Brain microvascular endothelial cell (primary cell): Measurements from ENCODE around the gene PRPF6.

Experiments used
- DNase-seq: peaks from one replicate; pipeline ENCODE4 v3.0.0-alpha.2; 2020
- H3K27ac ChIP-seq: fragments of 250-450 bp; sonication (Bioruptor Pico); 2 replicates; pipeline ENCODE4 v1.5.1; 2020; ENCODE audit warnings: mild to moderate bottlenecking, moderate library complexity
- H3K27me3 ChIP-seq: fragments of 250-450 bp; sonication (Bioruptor Pico); replicated peaks from 2 replicates; pipeline ENCODE4 v1.5.1; 2020; ENCODE audit warnings: mild to moderate bottlenecking
- H3K36me3 ChIP-seq: fragments of 250-450 bp; sonication (Bioruptor Pico); replicated peaks from 2 replicates; pipeline ENCODE4 v1.5.1; 2020; ENCODE audit warnings: mild to moderate bottlenecking
- H3K4me3 ChIP-seq: 2 replicates; pipeline ENCODE4 v1.5.1; 2011; ENCODE audit warnings: low read depth, mild to moderate bottlenecking, control low read depth, low read length, moderate library complexity
- in situ Hi-C: cut with HindIII; loops from 2 replicates; pipeline ENCODE4 v1.10.0; 2017; ENCODE audit warnings: low sequenced_read_pairs, low pct_ligation_motif_present
- TF ChIP-seq, protein P1 (sequence below): IDR thresholded peaks from 2 replicates; pipeline ENCODE4 v1.5.1; 2011; ENCODE audit warnings: low read depth, mild to moderate bottlenecking, moderate library complexity, low read length, control low read depth, inconsistent platforms; ENCODE audit errors: missing control alignments

PRPF6 gene

GRCh38 chr20:64033981-64034493 is 53.1 kb downstream of the PRPF6 start:
- Histone ChIP-seq H3K27me3 (no peaks in the 10 kb centered on the region), H3K27ac (no peak overlapping the region), H3K36me3 (peaks cover 30% of the 10 kb centered on the region), H3K4me3 (no peak overlapping the region)
- DNase-seq, result no peak
- in situ Hi-C loops, result no loop called here
- TF ChIP-seq, protein P1, sequence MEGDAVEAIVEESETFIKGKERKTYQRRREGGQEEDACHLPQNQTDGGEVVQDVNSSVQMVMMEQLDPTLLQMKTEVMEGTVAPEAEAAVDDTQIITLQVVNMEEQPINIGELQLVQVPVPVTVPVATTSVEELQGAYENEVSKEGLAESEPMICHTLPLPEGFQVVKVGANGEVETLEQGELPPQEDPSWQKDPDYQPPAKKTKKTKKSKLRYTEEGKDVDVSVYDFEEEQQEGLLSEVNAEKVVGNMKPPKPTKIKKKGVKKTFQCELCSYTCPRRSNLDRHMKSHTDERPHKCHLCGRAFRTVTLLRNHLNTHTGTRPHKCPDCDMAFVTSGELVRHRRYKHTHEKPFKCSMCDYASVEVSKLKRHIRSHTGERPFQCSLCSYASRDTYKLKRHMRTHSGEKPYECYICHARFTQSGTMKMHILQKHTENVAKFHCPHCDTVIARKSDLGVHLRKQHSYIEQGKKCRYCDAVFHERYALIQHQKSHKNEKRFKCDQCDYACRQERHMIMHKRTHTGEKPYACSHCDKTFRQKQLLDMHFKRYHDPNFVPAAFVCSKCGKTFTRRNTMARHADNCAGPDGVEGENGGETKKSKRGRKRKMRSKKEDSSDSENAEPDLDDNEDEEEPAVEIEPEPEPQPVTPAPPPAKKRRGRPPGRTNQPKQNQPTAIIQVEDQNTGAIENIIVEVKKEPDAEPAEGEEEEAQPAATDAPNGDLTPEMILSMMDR, result no peak

DNA sequence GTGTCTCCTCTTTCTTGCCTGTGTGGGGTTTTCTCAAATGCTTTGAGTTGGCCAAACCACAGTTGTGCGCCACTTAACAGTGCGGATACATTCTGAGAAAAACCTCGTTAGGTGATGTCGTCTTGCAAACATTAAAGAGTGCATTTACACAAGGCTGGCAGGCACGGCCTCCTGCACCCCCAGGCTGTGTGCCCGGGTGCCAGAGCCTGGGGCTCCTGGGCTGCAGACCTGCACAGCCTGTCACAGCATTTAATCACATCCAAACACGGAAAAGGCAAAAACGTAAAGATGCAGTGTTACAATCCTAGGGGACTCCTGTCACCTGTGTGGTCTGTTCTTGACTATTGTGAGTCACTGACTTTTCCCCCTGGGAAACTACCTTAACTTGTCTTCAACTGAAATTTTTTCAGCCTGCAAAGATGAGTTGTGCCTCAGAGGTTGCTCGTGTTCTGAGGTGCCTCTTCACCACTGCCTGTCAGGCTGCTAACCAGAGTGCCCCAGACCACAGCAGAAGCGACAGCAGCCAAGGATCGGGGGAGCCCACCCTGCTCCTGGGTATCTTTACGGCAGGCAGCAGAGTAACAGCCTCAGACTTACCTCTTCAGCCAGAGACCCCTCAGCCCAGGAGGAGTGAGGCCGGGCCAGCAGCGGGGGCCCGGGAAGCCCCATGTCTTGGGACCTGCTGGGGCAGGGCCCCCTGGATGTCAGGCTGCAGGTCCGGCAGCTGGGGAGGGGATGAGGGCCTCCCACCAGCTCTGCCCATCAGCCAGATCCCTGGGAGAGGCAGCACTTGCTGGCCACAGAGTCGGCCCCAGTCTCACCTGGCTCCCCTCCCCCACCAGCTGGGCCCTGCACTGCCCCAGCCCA is 54.4 kb downstream of the PRPF6 start:
- H3K27me3 ChIP-seq, result peaks cover under 1% of the 10 kb centered on the region
- peaks cover 19% of the 10 kb centered on the region for H3K36me3 ChIP-seq
- H3K27ac ChIP-seq, result no peak overlapping the region
- TF ChIP-seq, protein P1, result no peak
- DNase-seq, result no peak
- in situ Hi-C loops, result no loop called here
- no peak overlapping the region for H3K4me3 ChIP-seq

DNA sequence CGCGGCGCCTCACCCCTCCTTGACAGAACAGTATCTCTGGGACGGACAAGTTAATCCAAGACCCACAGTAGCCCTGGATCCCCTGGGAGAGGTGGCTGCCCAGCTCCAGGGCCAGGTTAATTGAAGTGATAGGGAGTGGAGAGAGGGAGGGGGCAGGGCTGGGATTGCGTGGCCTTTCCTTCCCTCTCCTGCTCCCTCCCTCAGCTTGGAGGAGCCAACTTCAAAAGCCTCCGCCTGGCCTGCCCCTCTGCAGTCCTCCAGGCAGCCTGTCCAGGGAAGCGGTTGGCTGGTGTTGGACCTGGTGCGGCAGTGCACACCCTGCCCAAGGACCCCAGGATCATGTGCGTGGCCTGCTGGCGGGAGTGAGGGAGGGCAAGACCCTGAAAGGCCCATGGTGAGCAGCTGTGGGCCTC is 55.0 kb downstream of the PRPF6 start, which contains the start of gene C20orf204:
Gene C20orf204 (plus strand): TSS at position 250 of the 413 bp plus-strand sequence. CDS start 142 bp downstream, at position 392.
- peaks cover 13% of the 10 kb centered on the region for H3K36me3 ChIP-seq
- H3K27me3 ChIP-seq, result peaks cover 6% of the 10 kb centered on the region
- H3K4me3 ChIP-seq, result no peak within 1 kb of the TSS
- no peak within 1 kb of the TSS for H3K27ac ChIP-seq
- no peak for DNase-seq
- in situ Hi-C loops, result no loop called here
- TF ChIP-seq, protein P1, result no peak

GRCh38 chr20:64036346-64037198 is 55.6 kb downstream of the PRPF6 start:
- H3K27ac ChIP-seq, result no peak overlapping the region
- H3K36me3 ChIP-seq, result peaks cover 10% of the 10 kb centered on the region
- no peak for DNase-seq
- peaks cover 12% of the 10 kb centered on the region for H3K27me3 ChIP-seq
- TF ChIP-seq, protein P1, result no peak
- H3K4me3 ChIP-seq, result no peak overlapping the region
- in situ Hi-C loops, result no loop called here

GRCh38 chr20:64037199-64037497 is 56.2 kb downstream of the PRPF6 start:
- in situ Hi-C loops, result no loop called here

More at GRCh38 chr20:64037199-64037497, 56.2 kb downstream of the PRPF6 start:
- no peak for DNase-seq
- Histone ChIP-seq H3K36me3 (peaks cover 5% of the 10 kb centered on the region), H3K27ac (no peak overlapping the region), H3K27me3 (peaks cover 17% of the 10 kb centered on the region), H3K4me3 (no peak overlapping the region)
- TF ChIP-seq, protein P1, result no peak
